Endothelial cell of umbilical vein (primary cell): Measurements from ENCODE around the gene B4GALT6. TPM values are rescaled to one million over a fixed set of nuclear protein-coding genes. Genes with fewer than 3 reads are reported as not detected.

ENCODE experiments used
- BruUV-seq: library from RNA; stranded (reverse); fragments of 400-500 nt; replicated peaks from 2 replicates; lab custom pipeline; 2021; lab: Mats Ljungman, UMichigan
- CTCF ChIA-PET: fragments of 300-600, 350-600 bp; sonication (Branson Sonifier 250); formaldehyde crosslinking; loops from one replicate; lab custom pipeline; 2021; ENCODE audit warnings: antibody characterized with exemption, inconsistent platforms; lab: Charles Lee
- POLR2A ChIA-PET: fragments of 300-600, 350-600 bp; sonication (Branson Sonifier 250); formaldehyde crosslinking; loops from one replicate; lab custom pipeline; 2021; ENCODE audit warnings: antibody characterized with exemption, inconsistent platforms; lab: Charles Lee
- DNase-seq: peaks from one replicate; pipeline ENCODE4 v3.0.0-alpha.2; 2011; ENCODE audit warnings: low read depth, low spot score
- FAIRE-seq: peaks from 2 replicates; lab custom pipeline; 2011; peaks lifted over from hg19 to GRCh38; lab: Jason Lieb, UNC
- H2AFZ ChIP-seq: 2 replicates; pipeline ENCODE4 v1.6.0; 2012; ENCODE audit warnings: low read depth, low read length, control low read depth, inconsistent platforms
- H3K27ac ChIP-seq: 2 replicates; pipeline ENCODE4 v1.5.1; 2011; ENCODE audit warnings: low read depth, mild to moderate bottlenecking, control low read depth, low read length, moderate library complexity; ENCODE audit not compliant: insufficient read depth
- H3K27me3 ChIP-seq, 2 experiments: 2 replicates each; pipeline versions ENCODE4 v1.6.0 to v1.6.1; 2011; ENCODE audit warnings: low read length in 2 of 2, mixed read lengths in 1 of 2; ENCODE audit not compliant: control insufficient read depth in 2 of 2, insufficient read depth in 2 of 2
- H3K36me3 ChIP-seq, 2 experiments: 2 replicates in 1 of 2; 3 replicates in 1 of 2; pipeline ENCODE4 v1.5.1; 2011; ENCODE audit warnings: low read length in 2 of 2, mild to moderate bottlenecking in 1 of 2, moderate library complexity in 1 of 2; ENCODE audit not compliant: control insufficient read depth in 2 of 2, insufficient read depth in 2 of 2; ENCODE audit errors: extremely low read depth in 1 of 2
- H3K4me1 ChIP-seq: 3 replicates; pipeline ENCODE4 v1.5.1; 2011; ENCODE audit warnings: mild to moderate bottlenecking, low read length; ENCODE audit not compliant: control insufficient read depth, insufficient read depth; ENCODE audit errors: extremely low read depth
- H3K4me2 ChIP-seq: 2 replicates; pipeline ENCODE4 v1.6.1; 2011; ENCODE audit warnings: low read length, control low read depth, mixed read lengths; ENCODE audit not compliant: insufficient read depth
- H3K4me3 ChIP-seq, 3 experiments: fragments of 200-600 bp in 1 of 3; sonication (generic), shearing (Covaris generic) in 1 of 3; replicated peaks in 1 of 3; 2 replicates each; pipeline ENCODE4 v1.5.1; 2011 to 2016; ENCODE audit warnings: control low read depth in 3 of 3, low read length in 3 of 3, mild to moderate bottlenecking in 2 of 3, inconsistent platforms in 1 of 3, low read depth in 1 of 3, moderate library complexity in 1 of 3; ENCODE audit not compliant: insufficient read depth in 1 of 3
- H3K79me2 ChIP-seq: 2 replicates; pipeline ENCODE4 v1.6.0; 2012; ENCODE audit warnings: low read length, inconsistent platforms; ENCODE audit not compliant: control insufficient read depth, insufficient read depth
- H3K9ac ChIP-seq: replicated peaks from 2 replicates; pipeline ENCODE3; 2011; ENCODE audit warnings: low read length, control low read depth; ENCODE audit not compliant: insufficient read depth; ENCODE audit errors: extremely low read depth
- H3K9me1 ChIP-seq: replicated peaks from 3 replicates; pipeline ENCODE4 v1.6.0; 2011; ENCODE audit warnings: mild to moderate bottlenecking, low read length; ENCODE audit not compliant: control insufficient read depth, insufficient read depth; ENCODE audit errors: extremely low read depth
- H3K9me3 ChIP-seq: replicated peaks from 2 replicates; pipeline ENCODE4 v1.5.1; 2012; ENCODE audit warnings: low read length, inconsistent platforms; ENCODE audit not compliant: control insufficient read depth, insufficient read depth
- H4K20me1 ChIP-seq: replicated peaks from 2 replicates; pipeline ENCODE3; 2011; ENCODE audit warnings: mild to moderate bottlenecking, low read length; ENCODE audit not compliant: control insufficient read depth, insufficient read depth; ENCODE audit errors: extremely low read depth
- EZH2 ChIP-seq: IDR thresholded peaks from 2 replicates; pipeline ENCODE4 v1.6.1; 2012; ENCODE audit warnings: borderline replicate concordance, low read depth, mild to moderate bottlenecking, moderate library complexity, low read length, inconsistent platforms; ENCODE audit not compliant: severe bottlenecking
- JUN ChIP-seq: IDR thresholded peaks from 2 replicates; pipeline ENCODE4 v1.6.1; 2011; ENCODE audit warnings: borderline replicate concordance, low read depth; ENCODE audit not compliant: insufficient read length, insufficient read depth
- MAX ChIP-seq: IDR thresholded peaks from 2 replicates; pipeline ENCODE4 v1.6.1; 2011; ENCODE audit not compliant: insufficient read depth, insufficient read length
- dilution Hi-C: fragments of 300-500 bp; cut with MboI; formaldehyde crosslinking; loops from one replicate; pipeline ENCODE4 v1.15.0; 2019; ENCODE audit warnings: low sequenced_read_pairs; ENCODE audit not compliant: extremely low pct_ligation_motif_present
- intact Hi-C: fragments of 100-400 bp; cut with micrococcal nuclease; formaldehyde crosslinking; loops from one replicate; pipeline ENCODE4 v1.10.0; 2022
- polyA plus RNA-seq, 4 experiments: library from polyadenylated mRNA; depleted of rRNA in 3 of 4; stranded (reverse) in 3 of 4; unstranded in 1 of 4; fragments of >200 nt; gene quantifications; 2 replicates each; pipeline versions ENCODE4 v1.2.1 to v1.2.3, GENCODE V29; 2011 to 2012; ENCODE audit warnings: missing spikeins in 1 of 4
- total RNA-seq: library from RNA; stranded (reverse); gene quantifications from 2 replicates; pipeline ENCODE4 v1.2.3, GENCODE V29; 2021
- TF ChIP-seq, protein P1 (sequence below), 2 donors: IDR thresholded peaks; 1 replicate in 1 of 2; 2 replicates in 1 of 2; pipeline ENCODE4 v1.5.1; 2011; ENCODE audit warnings: low read length in 2 of 2, mild to moderate bottlenecking in 2 of 2, moderate library complexity in 2 of 2, control low read depth in 1 of 2, inconsistent platforms in 1 of 2, low read depth in 1 of 2; ENCODE audit not compliant: insufficient read depth in 1 of 2; ENCODE audit errors: extremely low read depth in 1 of 2

B4GALT6 gene
- total and polyA plus RNA-seq, 2 donors (not counting 3 experiments of a cell fraction or from before 2014, with no cell fraction given) = 3.9 to 24.2 TPM

- intact Hi-C loops (loop anchor here (5.0 kb wide), 1 partner anchor 411 kb away; the partner anchor contains the start of gene RNF138), dilution Hi-C loops (no loop called here)
- Histone ChIP-seq H2AFZ (no peak overlapping the region), H3K79me2 (peaks cover 24% of the 10 kb centered on the region), H3K9me3 (no peaks in the 10 kb centered on the region), H3K4me3 (no peak overlapping the region), H3K36me3 (no peaks in the 10 kb centered on the region), H3K9me1 (no peaks in the 10 kb centered on the region), H3K9ac (no peak overlapping the region), H3K4me2 (no peak overlapping the region), H4K20me1 (no peaks in the 10 kb centered on the region), H3K4me1 (peaks cover 54% of the 10 kb centered on the region), H3K27ac (peak overlapping the region; percentile 84), H3K27me3 (no peaks in the 10 kb centered on the region)
- FAIRE-seq = peak; percentile 33
- BruUV-seq = no TSS peak
- CTCF ChIA-PET = interaction anchor here (1.5 to 1.9 kb wide), 3 partner anchors 31 to 125 kb away, joined by 3 to 10 read pairs (median 8); no protein-coding TSS in a partner anchor
- POLR2A ChIA-PET = no interaction called here
- no peak for TF ChIP-seq JUN
- no peak for TF ChIP-seq MAX
- no peak for TF ChIP-seq EZH2
- TF ChIP-seq, protein P1, sequence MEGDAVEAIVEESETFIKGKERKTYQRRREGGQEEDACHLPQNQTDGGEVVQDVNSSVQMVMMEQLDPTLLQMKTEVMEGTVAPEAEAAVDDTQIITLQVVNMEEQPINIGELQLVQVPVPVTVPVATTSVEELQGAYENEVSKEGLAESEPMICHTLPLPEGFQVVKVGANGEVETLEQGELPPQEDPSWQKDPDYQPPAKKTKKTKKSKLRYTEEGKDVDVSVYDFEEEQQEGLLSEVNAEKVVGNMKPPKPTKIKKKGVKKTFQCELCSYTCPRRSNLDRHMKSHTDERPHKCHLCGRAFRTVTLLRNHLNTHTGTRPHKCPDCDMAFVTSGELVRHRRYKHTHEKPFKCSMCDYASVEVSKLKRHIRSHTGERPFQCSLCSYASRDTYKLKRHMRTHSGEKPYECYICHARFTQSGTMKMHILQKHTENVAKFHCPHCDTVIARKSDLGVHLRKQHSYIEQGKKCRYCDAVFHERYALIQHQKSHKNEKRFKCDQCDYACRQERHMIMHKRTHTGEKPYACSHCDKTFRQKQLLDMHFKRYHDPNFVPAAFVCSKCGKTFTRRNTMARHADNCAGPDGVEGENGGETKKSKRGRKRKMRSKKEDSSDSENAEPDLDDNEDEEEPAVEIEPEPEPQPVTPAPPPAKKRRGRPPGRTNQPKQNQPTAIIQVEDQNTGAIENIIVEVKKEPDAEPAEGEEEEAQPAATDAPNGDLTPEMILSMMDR (IDR thresholded peaks at IDR 0.05; ENCODE audit: extremely low read depth in 1 of 2, insufficient read depth in 1 of 2, low read depth in 1 of 2, low read length in 2 of 2) = peak in 1 of 2 donors; percentile 11
- peak; percentile 20 for DNase-seq
These were observed 3.4 kb downstream of the B4GALT6 start for GRCh38 chr18:31680831-31681568.
